Frontal cortex (tissue), 4 donors: ENCODE results near the gene MSH3. TPM values are rescaled to one million over a fixed set of nuclear protein-coding genes. Genes with fewer than 3 reads are reported as not detected.
"Not testable (repeated sequence)": the region's sequence is repeated elsewhere in the genome, so short reads cannot be mapped to it uniquely, and the experiment has no call there.

Experiments
- DNase-seq, 2 donors: peaks; one replicate each; pipeline ENCODE4 v3.0.0; 2012; ENCODE audit warnings: low spot score in 2 of 2
- FAIRE-seq: peaks from 2 replicates; lab custom pipeline; 2012; peaks lifted over from hg19 to GRCh38; lab: Jason Lieb, UNC
- total RNA-seq: library from RNA; depleted of rRNA; stranded (reverse); fragments of >200 nt; gene quantifications from one replicate; pipeline ENCODE4 v1.2.3, GENCODE V29; 2014
- donor health status: control.
- donor health status: control.
- donor health status: control.

MSH3 gene
- total RNA-seq, 1 donor from 2014 or later = 32.6 TPM

- FAIRE-seq (no peak), DNase-seq (no peak)
Measured at GRCh38 chr5:80654054-80654390, 430 bp upstream of the MSH3 start.

DNA sequence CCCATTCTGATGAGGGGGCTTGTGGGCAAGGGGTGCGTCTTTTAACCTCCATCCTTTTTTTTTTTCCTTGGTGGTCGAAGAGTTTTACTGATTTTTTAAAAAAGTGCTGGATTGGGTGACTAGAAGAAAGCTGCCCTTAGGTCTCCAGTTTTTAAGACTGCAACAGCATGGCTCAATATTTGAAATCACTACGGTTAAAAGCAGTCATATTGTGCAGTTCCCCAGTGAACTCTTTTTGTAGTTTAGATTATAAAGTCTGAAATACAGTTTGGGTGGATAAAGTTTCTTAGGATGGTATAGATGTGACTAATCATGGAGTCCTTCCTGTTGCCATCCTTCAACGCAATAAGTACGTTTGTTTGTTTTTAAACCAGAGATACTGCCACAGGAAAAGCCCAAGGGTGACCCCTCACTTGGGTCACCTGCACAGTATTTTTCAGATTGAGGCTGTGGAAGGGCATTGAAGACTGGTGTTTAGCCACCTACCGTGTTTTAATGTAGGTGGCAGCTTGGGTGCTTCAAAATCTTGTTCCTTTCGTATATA is 851 bp downstream of the MSH3 start:
- DNase-seq (no peak), FAIRE-seq (no peak)

DNA sequence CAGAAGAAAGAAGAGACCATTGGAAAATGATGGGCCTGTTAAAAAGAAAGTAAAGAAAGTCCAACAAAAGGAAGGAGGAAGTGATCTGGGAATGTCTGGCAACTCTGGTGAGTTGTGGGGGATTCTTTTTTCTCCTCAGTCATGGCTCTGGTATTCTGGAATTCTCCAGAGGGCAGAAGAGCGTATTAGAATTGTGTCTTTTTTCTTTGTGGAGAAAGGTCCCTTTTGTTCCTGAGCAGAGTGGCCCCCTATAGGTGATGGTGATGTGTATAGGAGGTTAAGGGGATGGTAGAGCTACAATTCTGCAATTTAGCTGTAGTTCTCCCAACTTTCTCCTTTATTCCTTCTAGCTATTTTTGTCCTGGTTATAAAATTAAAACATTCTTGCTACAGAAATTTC is 2.0 kb downstream of the MSH3 start:
- FAIRE-seq = no peak
- no peak for DNase-seq

DNA sequence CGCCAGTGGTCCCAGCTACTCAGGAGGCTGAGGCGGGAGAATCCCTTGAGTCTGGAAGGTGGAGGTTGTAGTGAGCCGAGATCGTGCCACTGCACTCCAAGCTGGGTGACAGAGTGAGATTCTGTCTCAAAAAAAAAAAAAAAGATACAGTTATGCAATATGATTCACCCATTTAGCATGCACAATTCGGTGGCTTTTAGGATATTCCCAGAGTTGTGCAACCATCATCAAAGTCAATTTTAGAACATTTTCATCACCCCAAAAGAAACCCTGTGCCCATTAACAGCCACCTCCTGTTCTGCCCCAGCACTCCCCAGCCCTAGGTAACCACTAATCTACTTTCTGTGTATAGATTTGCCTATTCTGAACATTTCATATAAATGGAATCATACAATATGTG is 4.7 kb downstream of the MSH3 start:
- no peak for FAIRE-seq
- DNase-seq = no peak

DNA sequence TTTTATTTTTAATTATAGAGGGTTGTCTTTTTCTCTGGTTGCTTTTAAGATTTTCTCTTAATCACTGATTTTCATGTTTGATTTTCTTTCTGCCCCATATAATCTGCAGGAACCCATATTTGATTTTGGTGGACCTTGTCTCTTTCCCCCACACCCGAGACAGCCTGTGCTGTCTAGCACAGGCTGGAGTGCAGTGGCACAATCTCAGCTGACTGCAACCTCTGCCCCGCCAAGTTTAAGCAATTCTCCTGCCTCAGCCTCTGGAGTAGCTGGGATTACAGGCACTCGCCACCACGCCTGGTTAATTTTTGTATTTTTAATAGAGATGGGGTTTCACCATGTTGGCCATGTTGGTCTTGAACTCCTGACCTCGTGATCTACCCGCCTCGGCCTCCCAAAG is 6.2 kb downstream of the MSH3 start:
- not testable (repeated sequence) for FAIRE-seq, DNase-seq

DNA sequence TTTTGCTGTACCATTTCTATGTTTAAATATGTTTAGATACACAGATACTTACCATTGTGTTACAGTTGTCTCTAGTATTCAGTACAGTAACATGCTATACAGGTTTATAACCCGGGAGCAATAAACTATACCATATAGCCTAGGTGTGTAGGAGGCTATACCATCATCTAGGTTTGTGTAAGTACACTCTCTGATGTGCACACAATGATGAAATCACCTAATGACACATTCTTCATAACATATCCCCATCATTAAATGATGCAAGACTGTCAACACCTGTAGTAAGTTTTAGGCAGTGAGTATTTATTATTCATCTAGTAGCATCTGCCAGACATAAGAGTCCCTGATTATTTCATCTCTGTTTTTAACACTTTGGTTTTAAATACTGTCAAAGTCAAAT is 7.7 kb downstream of the MSH3 start:
- FAIRE-seq (no peak), DNase-seq (no peak)

DNA sequence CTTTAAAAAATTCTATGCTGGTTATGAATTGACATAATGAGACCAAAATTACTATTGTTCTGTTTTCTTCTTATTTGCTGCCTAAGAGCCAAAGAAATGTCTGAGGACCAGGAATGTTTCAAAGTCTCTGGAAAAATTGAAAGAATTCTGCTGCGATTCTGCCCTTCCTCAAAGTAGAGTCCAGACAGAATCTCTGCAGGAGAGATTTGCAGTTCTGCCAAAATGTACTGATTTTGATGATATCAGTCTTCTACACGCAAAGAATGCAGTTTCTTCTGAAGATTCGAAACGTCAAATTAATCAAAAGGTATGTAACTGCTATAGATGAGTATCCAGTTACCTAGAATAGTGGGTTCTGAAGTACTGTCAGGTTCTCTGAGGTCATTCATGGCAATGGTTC is 10.6 kb downstream of the MSH3 start:
- FAIRE-seq = no peak
- DNase-seq = no peak

- FAIRE-seq = no peak
- no peak for DNase-seq
Measured at GRCh38 chr5:80667384-80667783, 12.9 kb downstream of the MSH3 start.

- no peak for FAIRE-seq
- no peak for DNase-seq
Measured at GRCh38 chr5:80668016-80668969, 13.8 kb downstream of the MSH3 start.

GRCh38 chr5:80672140-80672736 is 17.8 kb downstream of the MSH3 start:
- FAIRE-seq = peak; percentile 85
- peak; percentile 36 to 46 for DNase-seq

GRCh38 chr5:80676706-80677105 is 22.3 kb downstream of the MSH3 start:
- DNase-seq (no peak), FAIRE-seq (no peak)

- DNase-seq (no peak), FAIRE-seq (peak; percentile 96)
Measured at GRCh38 chr5:80686757-80687156, 32.3 kb downstream of the MSH3 start.

DNA sequence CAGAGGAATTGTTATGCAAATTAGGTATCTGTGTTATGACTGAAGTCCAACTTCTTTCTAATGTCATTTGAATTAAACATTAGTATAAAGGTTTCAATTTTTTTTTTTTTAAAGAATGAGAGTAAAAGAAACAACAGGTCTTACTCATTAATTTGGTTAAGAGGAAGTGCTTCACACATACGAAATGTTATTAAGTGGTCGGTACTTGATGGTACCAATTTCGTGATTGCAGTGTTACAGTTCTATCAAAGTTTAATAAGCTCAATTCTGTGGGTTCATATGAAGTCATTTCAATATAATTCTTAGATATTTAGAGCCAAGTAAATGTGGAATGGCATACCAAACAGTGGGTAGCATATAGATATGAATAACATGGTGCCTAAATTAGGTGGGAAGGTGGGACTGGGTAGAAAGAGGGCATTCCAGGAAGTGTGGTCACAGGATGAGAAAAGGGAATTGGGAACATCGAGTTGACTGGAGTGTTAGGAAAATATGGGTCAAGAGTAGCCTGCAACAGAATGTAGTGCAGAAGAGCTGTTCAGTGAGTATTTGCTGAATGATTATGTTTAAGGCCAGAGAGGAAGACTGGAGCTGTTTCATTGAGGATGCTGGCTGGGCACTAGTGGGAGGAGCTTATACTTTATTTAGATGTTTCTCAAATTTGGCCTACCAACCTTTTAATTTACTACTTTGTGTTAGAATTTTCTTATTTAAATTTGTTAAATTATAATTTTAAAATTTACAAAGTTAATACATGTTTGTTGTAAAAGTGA is 34.4 kb downstream of the MSH3 start:
- FAIRE-seq = no peak

DNA sequence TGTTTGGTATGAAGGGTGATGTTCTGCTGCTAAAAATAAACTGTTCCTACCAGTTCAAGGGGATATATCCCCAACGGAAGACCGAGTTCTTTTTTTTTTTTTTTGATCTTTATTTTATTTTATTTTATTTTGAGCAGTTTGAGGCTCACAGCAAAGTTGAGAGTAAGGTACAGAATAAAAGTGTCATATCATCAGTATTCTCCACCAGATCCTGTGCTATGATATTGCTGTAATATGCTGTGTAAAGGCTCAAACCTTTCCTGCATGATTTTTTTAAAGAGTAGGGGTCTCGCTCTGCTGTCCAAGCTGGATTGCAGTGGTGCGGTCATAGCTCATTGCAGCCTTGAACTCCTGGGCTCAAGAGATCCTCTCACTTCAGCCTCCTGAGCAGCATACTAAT is 35.2 kb downstream of the MSH3 start:
- DNase-seq (no peak), FAIRE-seq (no peak)

More for the DNA sequence above, 34.4 kb downstream of the MSH3 start:
- no peak for DNase-seq

GRCh38 chr5:80695666-80696065 is 41.2 kb downstream of the MSH3 start:
- DNase-seq (no peak), FAIRE-seq (no peak)

- DNase-seq = no peak
- FAIRE-seq = no peak
Measured at GRCh38 chr5:80696450-80696849, 42.0 kb downstream of the MSH3 start.

- FAIRE-seq (no peak), DNase-seq (no peak)
Measured at GRCh38 chr5:80697100-80697499, 42.6 kb downstream of the MSH3 start.

DNA sequence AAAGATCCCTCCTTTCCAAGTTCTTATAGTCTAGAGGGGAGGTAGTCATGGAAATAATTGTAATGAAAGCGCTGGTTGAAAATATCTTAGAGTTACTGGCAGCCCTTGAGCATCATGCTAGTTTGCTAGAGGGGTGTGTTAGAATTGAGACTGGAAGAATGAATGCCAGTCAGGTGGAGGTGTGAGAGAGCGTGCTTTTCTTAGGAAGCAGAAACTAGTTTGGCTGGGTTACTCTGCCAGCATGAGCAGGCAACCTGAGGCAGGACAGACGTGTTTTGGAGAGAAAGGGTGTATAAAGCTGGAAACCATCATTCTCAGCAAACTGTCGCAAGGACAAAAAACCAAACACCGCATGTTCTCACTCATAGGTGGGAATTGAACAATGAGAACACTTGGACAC is 43.9 kb downstream of the MSH3 start:
- DNase-seq (no peak), FAIRE-seq (no peak)

- FAIRE-seq (no peak), DNase-seq (no peak)
Measured at GRCh38 chr5:80701597-80701996, 47.1 kb downstream of the MSH3 start.

DNA sequence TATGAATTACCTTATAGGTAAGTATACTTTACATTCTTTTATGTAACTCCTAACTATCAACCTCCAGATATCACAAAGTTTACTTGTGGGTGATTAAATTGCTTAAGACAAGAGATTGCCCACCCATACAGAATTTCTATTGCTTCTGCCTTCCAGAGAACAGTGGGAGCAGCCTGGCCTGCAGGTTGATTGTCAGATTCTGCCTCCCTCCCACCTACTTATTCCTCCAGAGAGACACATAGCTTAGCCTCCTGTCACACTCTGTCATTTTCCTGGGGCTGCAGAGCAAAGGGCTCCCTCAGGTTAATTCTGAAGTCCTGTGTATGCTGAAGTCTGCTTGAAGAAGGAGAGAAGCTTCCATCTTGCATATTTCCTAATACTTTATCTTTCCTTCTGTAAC is 48.8 kb downstream of the MSH3 start:
- no peak for FAIRE-seq

DNA sequence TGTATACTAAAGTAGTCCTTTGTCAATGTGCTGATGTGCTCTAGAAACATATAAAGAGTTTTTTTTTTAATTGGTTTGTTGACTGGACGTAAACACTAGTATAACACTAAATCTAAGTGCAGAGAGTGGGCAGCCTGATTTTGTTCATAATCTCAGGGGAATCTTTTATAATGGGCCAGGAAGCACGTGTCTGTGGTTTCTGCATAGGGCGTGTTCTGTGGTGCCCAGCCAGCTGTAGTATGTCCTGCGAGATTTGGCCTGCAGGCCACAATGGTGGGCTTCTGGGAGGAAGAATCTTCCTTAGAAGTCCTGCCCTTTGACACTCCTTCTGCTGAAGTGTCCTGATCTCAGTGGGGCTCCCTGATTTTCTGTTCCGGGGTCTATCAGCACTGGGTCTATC is 49.3 kb downstream of the MSH3 start:
- FAIRE-seq = no peak
- DNase-seq = no peak

More for the DNA sequence above, 48.8 kb downstream of the MSH3 start:
- no peak for DNase-seq
